Activated naive CD4-positive, alpha-beta T cell treated with anti-CD3 and anti-CD28 coated beads, Interleukin-2, amount 50 U/mL, for 24 hours (primary cell): ENCODE data around the gene LYRM2.

Experiments
- H3K27ac Mint-ChIP-seq: one replicate; pipeline ENCODE4 v1.8.0; 2021; ENCODE audit warnings: mild to moderate bottlenecking, mixed read lengths
- H3K27me3 Mint-ChIP-seq: one replicate; pipeline ENCODE4 v1.8.0; 2021; ENCODE audit warnings: mixed read lengths
- H3K36me3 Mint-ChIP-seq: one replicate; pipeline ENCODE4 v1.8.0; 2021; ENCODE audit warnings: mixed read lengths
- H3K4me1 Mint-ChIP-seq: one replicate; pipeline ENCODE4 v1.8.0; 2021; ENCODE audit warnings: mixed read lengths
- H3K4me3 Mint-ChIP-seq: one replicate; pipeline ENCODE4 v1.8.0; 2021; ENCODE audit warnings: mild to moderate bottlenecking, mixed read lengths
- H3K9me3 Mint-ChIP-seq: one replicate; pipeline ENCODE4 v1.8.0; 2021; ENCODE audit warnings: mixed read lengths

Gene LYRM2

GRCh38 chr6:89585154-89585553 lies 53.4 kb downstream of the LYRM2 start:
- no peaks in the 10 kb centered on the region for H3K27me3 Mint-ChIP-seq
- no peaks in the 10 kb centered on the region for H3K9me3 Mint-ChIP-seq
- no peaks in the 10 kb centered on the region for H3K4me1 Mint-ChIP-seq
- no peak overlapping the region for H3K4me3 Mint-ChIP-seq
- peaks cover 4% of the 10 kb centered on the region for H3K36me3 Mint-ChIP-seq
- H3K27ac Mint-ChIP-seq = no peak overlapping the region

- Mint-ChIP-seq H3K36me3 (peaks cover 5% of the 10 kb centered on the region), H3K27me3 (no peaks in the 10 kb centered on the region), H3K9me3 (no peaks in the 10 kb centered on the region), H3K27ac (no peak overlapping the region), H3K4me3 (no peak overlapping the region), H3K4me1 (no peaks in the 10 kb centered on the region)
Measured at GRCh38 chr6:89584539-89584938, 54.0 kb downstream of the LYRM2 start.

- Mint-ChIP-seq H3K4me1 (no peaks in the 10 kb centered on the region), H3K27me3 (no peaks in the 10 kb centered on the region), H3K36me3 (peaks cover 5% of the 10 kb centered on the region), H3K4me3 (no peak overlapping the region), H3K9me3 (no peaks in the 10 kb centered on the region), H3K27ac (no peak overlapping the region)
Measured at GRCh38 chr6:89583559-89583958, 55.0 kb downstream of the LYRM2 start.

DNA sequence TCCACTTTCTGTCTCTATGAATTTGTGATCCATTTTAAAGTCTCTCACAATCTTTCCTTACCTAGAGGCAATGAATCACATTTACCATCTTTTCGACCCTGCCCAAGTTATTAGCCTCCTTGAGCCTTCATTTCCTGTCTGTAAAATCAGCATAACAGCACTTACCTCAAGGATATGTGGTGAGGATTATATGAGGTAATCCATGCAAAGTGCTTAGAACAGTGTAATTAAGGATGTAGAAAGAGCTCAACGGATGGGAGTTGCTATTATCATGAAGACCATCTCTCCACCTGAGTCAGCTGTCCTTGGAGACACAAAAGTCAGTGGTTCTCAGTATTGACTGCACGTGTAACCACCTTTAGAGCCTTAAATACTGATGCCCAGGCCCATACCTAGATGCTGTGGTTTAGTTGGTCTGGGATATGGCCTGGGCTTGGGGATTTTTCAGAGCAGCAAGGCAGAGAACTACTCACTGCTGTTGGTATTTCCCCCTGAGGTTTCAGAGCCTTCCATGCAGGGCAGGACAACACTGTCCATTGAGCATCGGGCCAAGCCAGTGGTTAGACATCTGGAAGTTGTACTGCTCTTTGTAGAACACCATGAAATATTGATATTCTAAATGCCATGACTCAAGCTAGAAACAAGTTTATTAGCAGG lies 55.8 kb downstream of the LYRM2 start:
- no peak overlapping the region for H3K27ac Mint-ChIP-seq
- peaks cover 5% of the 10 kb centered on the region for H3K36me3 Mint-ChIP-seq
- no peak overlapping the region for H3K4me3 Mint-ChIP-seq
- no peaks in the 10 kb centered on the region for H3K4me1 Mint-ChIP-seq
- H3K9me3 Mint-ChIP-seq = no peaks in the 10 kb centered on the region
- H3K27me3 Mint-ChIP-seq = no peaks in the 10 kb centered on the region

- H3K27me3 Mint-ChIP-seq = no peaks in the 10 kb centered on the region
- no peaks in the 10 kb centered on the region for H3K9me3 Mint-ChIP-seq
- peaks cover 5% of the 10 kb centered on the region for H3K36me3 Mint-ChIP-seq
- H3K27ac Mint-ChIP-seq = no peak overlapping the region
- H3K4me3 Mint-ChIP-seq = no peak overlapping the region
- no peaks in the 10 kb centered on the region for H3K4me1 Mint-ChIP-seq
Measured at GRCh38 chr6:89581689-89582088, 56.9 kb downstream of the LYRM2 start.

GRCh38 chr6:89580997-89581666 lies 57.4 kb downstream of the LYRM2 start:
- Mint-ChIP-seq H3K4me3 (no peak overlapping the region), H3K27ac (no peak overlapping the region), H3K9me3 (no peaks in the 10 kb centered on the region), H3K4me1 (no peaks in the 10 kb centered on the region), H3K36me3 (peaks cover 5% of the 10 kb centered on the region), H3K27me3 (no peaks in the 10 kb centered on the region)

DNA sequence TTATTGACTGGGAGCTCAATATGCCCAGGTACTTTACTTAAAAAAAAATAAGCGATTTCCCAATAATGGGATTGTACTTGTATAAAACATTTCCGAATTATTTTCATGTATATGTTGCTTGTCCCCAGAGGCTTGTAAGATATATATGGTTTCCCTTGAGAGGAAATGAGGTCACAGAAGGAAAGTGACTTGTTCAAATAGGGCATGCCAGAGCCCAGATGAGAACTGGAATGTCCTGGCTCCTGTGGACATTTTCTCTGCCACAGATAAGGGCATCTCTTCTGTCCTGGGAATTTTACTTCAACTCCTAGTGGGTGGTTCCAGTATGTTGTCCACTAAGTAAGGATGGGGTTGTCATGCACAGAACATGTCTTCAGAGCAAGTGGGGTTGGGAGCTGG lies 63.0 kb downstream of the LYRM2 start:
- H3K36me3 Mint-ChIP-seq = peaks cover 4% of the 10 kb centered on the region

DNA sequence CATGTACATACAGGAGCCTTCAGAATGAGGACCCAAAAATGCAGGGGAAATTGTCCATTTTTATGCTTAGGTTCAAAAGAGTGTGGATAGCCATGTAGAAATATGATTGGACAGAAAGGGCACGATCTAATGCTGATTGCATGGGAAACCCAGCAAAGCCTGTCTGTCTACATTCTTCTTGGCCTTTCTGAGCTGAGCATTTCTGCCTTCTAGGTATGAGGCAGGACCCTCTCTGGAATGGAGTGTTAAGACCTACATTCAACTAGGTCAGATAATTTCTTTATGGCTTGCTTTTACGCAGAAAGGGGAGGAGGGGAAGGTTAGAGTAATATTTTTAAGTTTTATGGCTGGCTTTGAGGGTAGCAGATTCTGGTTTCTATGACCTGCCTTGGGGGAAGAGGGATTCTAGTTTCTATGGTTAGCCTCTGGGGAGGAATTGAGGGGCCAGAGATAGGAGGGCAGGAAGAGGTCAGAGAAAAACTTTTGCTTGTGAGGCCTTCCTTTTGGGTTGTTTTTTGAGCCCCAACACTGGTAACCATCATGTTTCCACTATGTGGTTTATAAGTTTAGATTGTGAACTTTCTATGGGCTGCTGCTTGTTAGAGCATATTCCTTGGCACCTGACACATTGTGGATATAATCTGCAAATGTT lies 63.5 kb downstream of the LYRM2 start:
- peaks cover 4% of the 10 kb centered on the region for H3K36me3 Mint-ChIP-seq

More for the DNA sequence above, 63.0 kb downstream of the LYRM2 start:
- no peak overlapping the region for H3K27ac Mint-ChIP-seq
- H3K4me3 Mint-ChIP-seq = no peak overlapping the region
- H3K9me3 Mint-ChIP-seq = no peaks in the 10 kb centered on the region
- no peaks in the 10 kb centered on the region for H3K27me3 Mint-ChIP-seq
- H3K4me1 Mint-ChIP-seq = no peaks in the 10 kb centered on the region

DNA sequence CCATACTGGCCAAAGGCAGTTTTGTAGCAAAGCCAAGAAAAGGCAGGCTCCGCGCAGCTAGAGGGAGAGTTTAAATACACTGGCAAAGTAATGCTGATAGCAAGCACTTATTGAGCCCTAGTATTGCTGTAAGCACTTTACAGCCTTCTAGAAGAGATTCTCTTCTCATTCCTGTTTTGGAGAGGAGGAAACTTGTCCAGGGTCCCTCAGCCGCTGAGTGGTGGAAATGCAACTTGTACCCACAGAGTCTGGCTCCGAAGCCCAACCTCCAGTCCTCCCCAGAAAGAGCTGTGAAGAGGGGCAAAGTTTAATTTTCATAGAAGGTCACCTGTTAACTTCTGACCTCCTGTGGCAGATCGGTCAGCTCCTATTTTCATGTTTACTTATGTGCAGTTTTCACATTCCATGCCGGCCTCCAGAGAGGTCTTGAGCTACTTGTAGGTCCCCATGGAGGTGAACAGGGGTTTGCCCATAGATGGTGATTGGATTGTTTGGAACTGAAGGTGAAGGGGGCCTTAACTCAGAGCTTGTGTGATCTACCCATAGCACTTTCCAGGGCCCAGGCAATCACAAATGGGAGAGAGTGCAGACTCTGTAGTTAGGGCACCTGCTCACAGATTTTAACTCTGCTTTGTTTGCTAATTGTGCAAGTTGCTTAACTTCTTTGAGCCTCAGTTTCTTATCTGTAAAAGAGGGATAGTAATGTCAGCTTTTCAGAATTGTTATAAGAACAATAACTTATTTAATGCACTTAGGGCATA lies 70.7 kb downstream of the LYRM2 start:
- peaks cover 1% of the 10 kb centered on the region for H3K36me3 Mint-ChIP-seq
- H3K27ac Mint-ChIP-seq = no peak overlapping the region
- no peaks in the 10 kb centered on the region for H3K4me1 Mint-ChIP-seq
- H3K27me3 Mint-ChIP-seq = no peaks in the 10 kb centered on the region
- no peak overlapping the region for H3K4me3 Mint-ChIP-seq
- no peaks in the 10 kb centered on the region for H3K9me3 Mint-ChIP-seq

More for the DNA sequence above, 63.5 kb downstream of the LYRM2 start:
- Mint-ChIP-seq H3K4me1 (no peaks in the 10 kb centered on the region), H3K9me3 (no peaks in the 10 kb centered on the region), H3K27ac (no peak overlapping the region), H3K4me3 (no peak overlapping the region), H3K27me3 (no peaks in the 10 kb centered on the region)

- no peaks in the 10 kb centered on the region for H3K4me1 Mint-ChIP-seq
- H3K4me3 Mint-ChIP-seq = no peak overlapping the region
- H3K27me3 Mint-ChIP-seq = no peaks in the 10 kb centered on the region
- peaks cover 1% of the 10 kb centered on the region for H3K36me3 Mint-ChIP-seq
- H3K27ac Mint-ChIP-seq = no peak overlapping the region
- no peaks in the 10 kb centered on the region for H3K9me3 Mint-ChIP-seq
Measured at GRCh38 chr6:89566930-89567629, 71.5 kb downstream of the LYRM2 start.

GRCh38 chr6:89566008-89566800 lies 72.3 kb downstream of the LYRM2 start:
- Mint-ChIP-seq H3K27me3 (no peaks in the 10 kb centered on the region), H3K4me1 (no peaks in the 10 kb centered on the region), H3K4me3 (no peak overlapping the region), H3K36me3 (no peaks in the 10 kb centered on the region), H3K27ac (no peak overlapping the region), H3K9me3 (no peaks in the 10 kb centered on the region)

- Mint-ChIP-seq H3K9me3 (no peaks in the 10 kb centered on the region), H3K4me1 (no peaks in the 10 kb centered on the region), H3K4me3 (no peak overlapping the region), H3K27me3 (no peaks in the 10 kb centered on the region), H3K27ac (no peak overlapping the region), H3K36me3 (no peaks in the 10 kb centered on the region)
Measured at GRCh38 chr6:89564752-89565427, 73.7 kb downstream of the LYRM2 start.

GRCh38 chr6:89563866-89564265 lies 74.7 kb downstream of the LYRM2 start:
- Mint-ChIP-seq H3K9me3 (no peaks in the 10 kb centered on the region), H3K36me3 (no peaks in the 10 kb centered on the region), H3K27me3 (no peaks in the 10 kb centered on the region), H3K4me1 (no peaks in the 10 kb centered on the region), H3K27ac (no peak overlapping the region), H3K4me3 (no peak overlapping the region)
